HFFc6 (cell line): ENCODE results near the gene FOXA2. TPM values are rescaled to one million over a fixed set of nuclear protein-coding genes. Genes with fewer than 3 reads are reported as not detected.

ENCODE experiments used
- DNase-seq: peaks from one replicate; pipeline ENCODE4 v3.0.0-alpha.2; 2018
- H3K27ac Mint-ChIP-seq: 2 replicates; pipeline ENCODE4 v1.8.0; 2020; ENCODE audit warnings: mild to moderate bottlenecking, mixed read lengths
- H3K27me3 Mint-ChIP-seq: 2 replicates; pipeline ENCODE4 v1.8.0; 2021; ENCODE audit warnings: mild to moderate bottlenecking, moderate library complexity, mixed read lengths; ENCODE audit not compliant: insufficient read depth
- H3K36me3 Mint-ChIP-seq: 2 replicates; pipeline ENCODE4 v1.8.0; 2021; ENCODE audit warnings: low read depth, mixed read lengths
- H3K4me1 Mint-ChIP-seq: 2 replicates; pipeline ENCODE4 v1.8.0; 2020; ENCODE audit warnings: low read depth, mixed read lengths
- H3K4me3 Mint-ChIP-seq: 2 replicates; pipeline ENCODE4 v1.8.0; 2020; ENCODE audit warnings: mild to moderate bottlenecking, moderate library complexity, mixed read lengths
- H3K9me3 Mint-ChIP-seq: 2 replicates; pipeline ENCODE4 v1.8.0; 2020; ENCODE audit warnings: mild to moderate bottlenecking, mixed read lengths
- total RNA-seq, 6 experiments: library from RNA; stranded (reverse); fragmentation: NEBNext Ultra II Directional; extraction: Animal tissue kit (Norgen Biotek cat#: 25700); gene quantifications; 2 replicates in 1 of 6; 3 replicates in 5 of 6; pipeline ENCODE4 v1.2.3, GENCODE V29; 2021
- TF ChIP-seq, protein P1 (sequence below): fragments of 200-600 bp; sonication (generic); IDR thresholded peaks from 2 replicates; pipeline ENCODE4 v1.5.0; 2021; ENCODE audit warnings: antibody characterized with exemption, mild to moderate bottlenecking

Gene FOXA2
- total RNA-seq, 6 experiments from 2014 or later, result not detected

DNA sequence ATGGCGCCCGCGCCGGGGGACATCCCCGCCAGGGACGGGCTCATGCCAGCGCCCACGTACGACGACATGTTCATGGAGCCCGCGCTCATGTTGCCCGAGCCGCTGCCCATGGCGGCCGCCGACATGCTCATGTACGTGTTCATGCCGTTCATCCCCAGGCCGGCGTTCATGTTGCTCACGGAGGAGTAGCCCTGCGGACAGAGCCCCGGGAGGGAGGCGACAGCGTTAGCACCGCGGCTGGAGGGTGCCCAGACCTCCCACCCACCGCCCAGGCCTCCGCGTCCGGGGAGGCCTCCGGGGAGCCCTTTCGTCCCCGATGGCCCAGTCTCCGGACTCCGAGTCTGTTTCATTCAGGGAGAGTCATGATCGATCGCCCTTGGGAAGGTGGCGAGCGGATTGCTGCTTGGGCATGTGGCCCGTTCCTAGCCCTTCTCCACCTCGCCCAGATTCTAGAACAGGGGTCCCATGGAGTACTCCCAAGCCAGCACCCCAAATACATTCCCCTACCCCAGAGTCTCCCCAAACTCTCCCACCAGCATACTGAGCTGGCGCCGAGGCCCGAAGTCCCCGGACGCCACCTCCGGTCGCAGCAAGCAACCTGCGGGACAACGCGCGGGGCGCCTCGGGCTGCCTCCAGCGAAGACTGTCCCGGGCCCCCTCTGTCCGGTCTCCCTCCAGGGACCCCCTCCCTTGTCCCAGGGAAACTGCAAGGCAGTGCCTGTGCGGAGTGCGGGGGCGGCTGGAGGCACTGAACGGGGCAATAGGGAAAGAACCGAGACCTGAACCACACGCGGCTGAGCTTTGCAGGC, 1.2 kb downstream of the FOXA2 start:
- TF ChIP-seq, protein P1, sequence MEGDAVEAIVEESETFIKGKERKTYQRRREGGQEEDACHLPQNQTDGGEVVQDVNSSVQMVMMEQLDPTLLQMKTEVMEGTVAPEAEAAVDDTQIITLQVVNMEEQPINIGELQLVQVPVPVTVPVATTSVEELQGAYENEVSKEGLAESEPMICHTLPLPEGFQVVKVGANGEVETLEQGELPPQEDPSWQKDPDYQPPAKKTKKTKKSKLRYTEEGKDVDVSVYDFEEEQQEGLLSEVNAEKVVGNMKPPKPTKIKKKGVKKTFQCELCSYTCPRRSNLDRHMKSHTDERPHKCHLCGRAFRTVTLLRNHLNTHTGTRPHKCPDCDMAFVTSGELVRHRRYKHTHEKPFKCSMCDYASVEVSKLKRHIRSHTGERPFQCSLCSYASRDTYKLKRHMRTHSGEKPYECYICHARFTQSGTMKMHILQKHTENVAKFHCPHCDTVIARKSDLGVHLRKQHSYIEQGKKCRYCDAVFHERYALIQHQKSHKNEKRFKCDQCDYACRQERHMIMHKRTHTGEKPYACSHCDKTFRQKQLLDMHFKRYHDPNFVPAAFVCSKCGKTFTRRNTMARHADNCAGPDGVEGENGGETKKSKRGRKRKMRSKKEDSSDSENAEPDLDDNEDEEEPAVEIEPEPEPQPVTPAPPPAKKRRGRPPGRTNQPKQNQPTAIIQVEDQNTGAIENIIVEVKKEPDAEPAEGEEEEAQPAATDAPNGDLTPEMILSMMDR, result no peak
- H3K9me3 Mint-ChIP-seq, result peaks cover 4% of the 10 kb centered on the region; the same call in 1 of the 2 replicates
- no peak overlapping the region for H3K4me3 Mint-ChIP-seq
- H3K4me1 Mint-ChIP-seq, result no peaks in the 10 kb centered on the region
- H3K27ac Mint-ChIP-seq, result no peak overlapping the region
- H3K36me3 Mint-ChIP-seq, result no peaks in the 10 kb centered on the region
- DNase-seq, result no peak
- peaks cover 34% of the 10 kb centered on the region for H3K27me3 Mint-ChIP-seq

DNA sequence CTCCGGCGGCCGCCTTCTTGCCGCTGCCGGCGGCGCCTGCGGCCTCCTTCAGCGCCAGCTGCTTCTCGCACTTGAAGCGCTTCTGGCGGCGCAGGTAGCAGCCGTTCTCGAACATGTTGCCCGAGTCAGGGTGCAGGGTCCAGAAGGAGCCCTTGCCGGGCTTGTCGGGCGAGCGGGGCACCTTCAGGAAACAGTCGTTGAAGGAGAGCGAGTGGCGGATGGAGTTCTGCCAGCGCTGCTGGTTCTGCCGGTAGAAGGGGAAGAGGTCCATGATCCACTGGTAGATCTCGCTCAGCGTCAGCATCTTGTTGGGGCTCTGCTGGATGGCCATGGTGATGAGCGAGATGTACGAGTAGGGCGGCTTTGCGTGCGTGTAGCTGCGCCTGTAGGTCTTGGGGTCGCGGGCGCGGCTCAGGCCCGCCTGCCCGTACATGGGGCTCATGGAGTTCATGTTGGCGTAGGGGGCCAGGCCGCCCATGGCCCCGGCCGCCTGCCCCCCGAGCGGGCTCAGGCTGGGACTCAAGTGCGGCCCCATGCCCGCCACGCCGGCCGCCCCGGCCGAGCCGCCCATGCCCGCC, 1.9 kb downstream of the FOXA2 start:
- TF ChIP-seq, protein P1, result no peak
- peaks cover 34% of the 10 kb centered on the region for H3K27me3 Mint-ChIP-seq
- peaks cover 9% of the 10 kb centered on the region; the same call in 1 of the 2 replicates for H3K9me3 Mint-ChIP-seq
- H3K27ac Mint-ChIP-seq, result no peak overlapping the region
- H3K36me3 Mint-ChIP-seq, result no peaks in the 10 kb centered on the region
- H3K4me1 Mint-ChIP-seq, result no peaks in the 10 kb centered on the region
- DNase-seq, result no peak
- no peak overlapping the region for H3K4me3 Mint-ChIP-seq

DNA sequence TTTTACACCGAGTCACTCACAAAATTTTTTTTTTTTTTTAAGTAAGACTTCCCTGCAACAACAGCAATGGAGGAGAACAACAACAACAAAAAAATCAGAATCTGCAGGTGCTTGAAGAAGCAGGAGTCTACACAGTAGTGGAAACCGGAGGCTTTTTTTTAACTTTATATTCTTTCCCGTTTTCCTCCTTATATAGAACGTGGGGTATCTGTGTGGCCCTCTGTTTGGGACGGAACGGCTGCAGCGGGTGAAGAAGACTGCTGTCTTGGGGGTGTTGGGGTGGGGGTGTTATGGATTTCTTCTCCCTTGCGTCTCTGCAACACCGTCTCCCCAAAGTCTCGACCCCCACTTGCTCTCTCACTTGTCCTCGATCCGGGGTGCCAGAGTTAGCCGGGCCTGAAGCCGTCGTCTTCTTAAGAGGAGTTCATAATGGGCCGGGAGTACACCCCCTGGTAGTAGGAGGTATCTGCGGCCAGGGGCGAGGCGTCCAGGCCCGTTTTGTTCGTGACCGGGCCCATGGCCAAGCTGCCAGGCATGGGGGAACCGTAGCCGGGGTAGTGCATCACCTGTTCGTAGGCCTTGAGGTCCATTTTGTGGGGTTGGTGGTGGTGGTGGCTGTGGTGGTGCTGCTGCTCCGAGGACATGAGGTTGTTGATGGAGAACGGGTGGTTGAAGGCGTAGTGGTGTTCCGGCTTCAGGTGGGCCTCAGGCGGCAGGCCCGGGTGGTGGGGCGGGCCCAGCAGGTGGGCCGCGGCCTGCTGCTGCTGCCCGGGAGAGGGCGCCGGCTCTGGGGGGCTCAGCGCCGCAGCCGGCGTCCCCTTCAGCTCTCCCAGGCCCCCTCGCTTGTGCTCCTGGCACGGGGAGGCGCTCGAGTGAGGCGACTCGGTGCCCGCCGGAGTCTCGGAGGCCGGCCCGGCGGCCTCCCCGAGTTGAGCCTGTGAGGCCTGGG, 2.7 kb downstream of the FOXA2 start:
- Mint-ChIP-seq H3K27ac (no peak overlapping the region), H3K9me3 (peaks cover 9% of the 10 kb centered on the region; the same call in 1 of the 2 replicates), H3K4me3 (no peak overlapping the region), H3K27me3 (peaks cover 33% of the 10 kb centered on the region), H3K4me1 (no peaks in the 10 kb centered on the region), H3K36me3 (no peaks in the 10 kb centered on the region)
- TF ChIP-seq, protein P1, result no peak
- no peak for DNase-seq

DNA sequence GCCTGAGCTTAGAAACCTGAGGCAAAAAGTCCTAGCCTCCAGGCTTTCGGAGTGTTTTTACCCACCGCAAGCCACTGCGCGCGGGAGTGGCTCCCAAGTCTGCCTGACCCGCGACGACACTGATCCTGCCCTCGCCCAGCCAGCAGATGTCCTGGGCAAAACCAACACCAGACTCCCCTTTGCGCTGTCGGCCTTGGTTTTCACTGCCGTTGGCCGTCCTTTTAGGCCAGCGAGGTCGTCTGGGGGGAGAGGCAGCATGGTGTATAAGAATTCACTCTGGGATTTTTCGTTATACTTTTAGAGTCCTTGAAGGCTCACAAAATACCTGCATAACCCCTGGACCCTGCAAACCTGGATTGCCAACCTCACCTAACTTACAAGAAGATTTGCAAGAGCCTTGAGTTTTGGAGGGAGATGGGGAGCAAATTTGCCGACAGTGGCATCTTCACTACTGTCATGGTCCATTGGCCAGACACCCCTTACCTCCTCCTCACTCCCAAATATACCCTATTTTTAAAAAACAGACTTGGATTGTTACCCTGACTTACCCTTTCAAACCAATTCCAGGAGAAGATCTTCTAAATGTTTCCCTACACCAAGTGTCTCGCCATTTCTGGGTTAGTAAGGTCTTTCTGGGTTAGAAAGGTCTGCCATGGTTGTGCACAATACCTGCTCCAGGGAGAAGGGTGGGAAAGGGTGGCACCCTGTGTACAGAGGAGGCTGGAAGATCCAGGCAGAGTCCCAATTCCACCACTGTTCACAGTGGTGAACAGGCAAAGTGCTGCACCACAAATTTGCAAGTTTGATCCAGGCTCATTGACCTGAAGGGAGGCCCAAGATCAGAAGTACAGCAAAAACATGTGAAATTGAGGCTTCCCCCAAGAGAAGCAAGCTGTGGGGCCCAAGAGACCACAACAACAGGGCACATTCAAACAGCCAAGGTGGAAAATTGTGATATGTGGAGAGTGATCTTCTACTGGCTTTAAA, 4.4 kb downstream of the FOXA2 start:
- peaks cover 11% of the 10 kb centered on the region for H3K4me1 Mint-ChIP-seq
- no peaks in the 10 kb centered on the region for H3K36me3 Mint-ChIP-seq
- no peak for DNase-seq
- peaks cover 5% of the 10 kb centered on the region; the same call in 1 of the 2 replicates for H3K9me3 Mint-ChIP-seq
- H3K4me3 Mint-ChIP-seq, result no peak overlapping the region
- no peak overlapping the region for H3K27ac Mint-ChIP-seq
- peaks cover 37% of the 10 kb centered on the region for H3K27me3 Mint-ChIP-seq
- TF ChIP-seq, protein P1, result no peak
